GM12875 (cell line): Measurements from ENCODE around the gene TRABD2B.

Experiments used
- H3K4me3 ChIP-seq: one replicate; pipeline ENCODE4 v1.5.1; 2011; ENCODE audit warnings: low read depth, low read length, control low read depth
- CTCF ChIP-seq: IDR thresholded peaks from 2 replicates; pipeline ENCODE4 v1.5.1; 2011; ENCODE audit warnings: low read depth, mild to moderate bottlenecking, control low read depth, inconsistent platforms, low read length, moderate library complexity, borderline replicate concordance; ENCODE audit not compliant: insufficient read depth

TRABD2B gene

GRCh38 chr1:47903723-47904122 is 93.5 kb downstream of the TRABD2B start:
- H3K4me3 ChIP-seq: no peak overlapping the region
- TF ChIP-seq CTCF: no peak

- no peak for TF ChIP-seq CTCF
Measured at GRCh38 chr1:47901001-47901575, 96.1 kb downstream of the TRABD2B start.

GRCh38 chr1:47898133-47898845 is 98.9 kb downstream of the TRABD2B start:
- TF ChIP-seq CTCF: no peak
- no peak overlapping the region for H3K4me3 ChIP-seq

More at GRCh38 chr1:47901001-47901575, 96.1 kb downstream of the TRABD2B start:
- no peak overlapping the region for H3K4me3 ChIP-seq

GRCh38 chr1:47895279-47896125 is 101.7 kb downstream of the TRABD2B start:
- no peak for TF ChIP-seq CTCF
- no peak overlapping the region for H3K4me3 ChIP-seq

GRCh38 chr1:47894410-47895278 is 102.5 kb downstream of the TRABD2B start:
- no peak for TF ChIP-seq CTCF
- H3K4me3 ChIP-seq: no peak overlapping the region

GRCh38 chr1:47893412-47893811 is 103.8 kb downstream of the TRABD2B start:
- no peak for TF ChIP-seq CTCF
- no peak overlapping the region for H3K4me3 ChIP-seq
